GM10266 (cell line): Measurements from ENCODE around the gene POLDIP2.

ENCODE experiments used
- DNase-seq: peaks from one replicate; pipeline ENCODE4 v3.0.0; 2012; ENCODE audit errors: extremely low spot score
- CTCF ChIP-seq: IDR thresholded peaks from 2 replicates; pipeline ENCODE4 v1.5.1; 2012; ENCODE audit warnings: mild to moderate bottlenecking, low read depth; ENCODE audit not compliant: control insufficient read depth, insufficient read depth; ENCODE audit errors: missing control alignments

POLDIP2 gene

GRCh38 chr17:28364665-28365363 is 7.5 kb upstream of the POLDIP2 start, which contains the start of gene SEBOX:
Gene SEBOX (minus strand): TSS chr17:28365199. CDS start chr17:28365151, 48 bp downstream.
- TF ChIP-seq CTCF: no peak
- DNase-seq: no peak

DNA sequence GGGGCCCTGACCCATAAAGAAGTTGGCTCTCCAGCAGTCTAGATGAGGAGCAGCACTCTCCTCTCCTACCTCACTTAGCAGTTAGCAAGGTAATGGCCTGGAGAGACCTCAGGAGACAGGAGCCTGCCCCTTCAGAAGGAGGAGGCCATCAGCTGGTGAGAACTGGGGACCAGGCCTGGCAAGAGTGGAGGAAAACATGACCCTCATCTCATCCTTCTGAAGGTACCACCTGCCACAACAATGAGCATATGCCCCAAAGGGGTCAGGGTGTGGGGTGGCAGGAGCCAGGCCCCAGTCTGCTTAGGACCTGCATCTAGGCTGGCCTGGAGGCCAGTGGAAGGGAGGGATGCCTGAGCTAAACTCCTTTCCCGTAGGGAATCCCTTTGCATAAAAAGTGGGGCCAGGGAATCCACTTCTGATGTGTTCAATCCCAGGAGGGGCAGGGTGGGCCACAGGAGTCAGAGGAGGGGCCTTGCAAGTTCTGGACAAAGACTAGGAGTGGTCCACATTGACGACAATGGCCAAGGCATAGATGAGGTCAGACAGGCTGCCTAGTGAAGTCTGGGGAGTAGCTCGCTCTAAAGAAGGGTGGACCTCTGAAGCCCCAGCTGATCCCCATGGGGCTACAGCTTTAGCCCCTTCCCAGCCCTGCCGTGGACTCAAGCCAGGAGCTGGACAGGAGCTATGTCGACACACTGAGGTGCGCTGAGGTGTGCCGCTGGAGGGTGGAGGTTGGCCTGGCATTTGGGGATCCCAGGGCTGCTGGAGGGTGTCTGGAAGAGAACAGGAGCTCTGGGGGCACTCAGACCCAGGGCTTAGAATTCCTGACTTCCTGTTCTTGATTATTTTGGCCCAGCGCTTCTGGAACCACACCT is 6.7 kb upstream of the POLDIP2 start:
- TF ChIP-seq CTCF: no peak

DNA sequence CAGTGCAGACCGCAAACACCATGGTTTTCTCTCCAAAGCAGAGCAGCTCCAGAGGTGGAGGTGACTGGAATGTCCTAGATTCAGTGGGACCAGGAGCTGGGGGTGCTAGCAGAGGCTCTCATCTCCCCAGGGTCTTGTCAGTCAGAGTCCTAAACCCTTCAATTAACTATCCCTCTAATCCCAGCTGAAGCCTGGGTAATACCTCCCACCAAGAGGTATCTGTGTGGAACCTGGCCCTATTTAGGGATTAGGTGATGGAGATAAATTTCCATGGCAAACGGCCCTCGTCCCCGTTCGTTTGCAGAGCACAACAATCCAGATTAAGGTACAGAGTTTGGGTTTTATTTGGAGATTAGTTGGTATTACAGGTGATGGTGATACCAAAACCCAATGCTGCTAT is 5.9 kb upstream of the POLDIP2 start:
- TF ChIP-seq CTCF: no peak
- DNase-seq: no peak

More for the DNA sequence above, 6.7 kb upstream of the POLDIP2 start:
- no peak for DNase-seq

GRCh38 chr17:28357901-28358197 is 522 bp upstream of the POLDIP2 start:
- no peak for DNase-seq
- no peak for TF ChIP-seq CTCF

DNA sequence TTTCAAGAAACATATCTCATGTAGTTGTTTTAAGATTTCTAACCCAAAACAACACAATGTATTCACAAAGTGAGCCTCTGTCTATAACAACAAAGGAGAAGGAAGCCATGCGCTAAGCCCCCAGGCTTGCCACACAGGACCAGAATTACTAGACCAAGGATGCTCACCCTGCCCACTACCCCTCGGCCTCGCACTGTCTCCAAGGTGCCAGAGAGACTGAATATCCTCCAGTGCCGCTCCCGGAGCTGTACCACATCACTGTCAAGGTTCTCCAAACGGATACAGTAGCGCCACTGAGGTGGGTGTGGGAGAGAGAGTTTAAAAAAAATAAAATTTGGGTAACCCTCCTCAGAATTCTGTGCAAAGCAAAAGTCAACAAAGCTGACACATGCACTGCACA is 7.1 kb downstream of the POLDIP2 start:
- no peak for DNase-seq
- no peak for TF ChIP-seq CTCF

- no peak for TF ChIP-seq CTCF
- no peak for DNase-seq
These were observed 8.3 kb downstream of the POLDIP2 start for GRCh38 chr17:28348979-28349378.

DNA sequence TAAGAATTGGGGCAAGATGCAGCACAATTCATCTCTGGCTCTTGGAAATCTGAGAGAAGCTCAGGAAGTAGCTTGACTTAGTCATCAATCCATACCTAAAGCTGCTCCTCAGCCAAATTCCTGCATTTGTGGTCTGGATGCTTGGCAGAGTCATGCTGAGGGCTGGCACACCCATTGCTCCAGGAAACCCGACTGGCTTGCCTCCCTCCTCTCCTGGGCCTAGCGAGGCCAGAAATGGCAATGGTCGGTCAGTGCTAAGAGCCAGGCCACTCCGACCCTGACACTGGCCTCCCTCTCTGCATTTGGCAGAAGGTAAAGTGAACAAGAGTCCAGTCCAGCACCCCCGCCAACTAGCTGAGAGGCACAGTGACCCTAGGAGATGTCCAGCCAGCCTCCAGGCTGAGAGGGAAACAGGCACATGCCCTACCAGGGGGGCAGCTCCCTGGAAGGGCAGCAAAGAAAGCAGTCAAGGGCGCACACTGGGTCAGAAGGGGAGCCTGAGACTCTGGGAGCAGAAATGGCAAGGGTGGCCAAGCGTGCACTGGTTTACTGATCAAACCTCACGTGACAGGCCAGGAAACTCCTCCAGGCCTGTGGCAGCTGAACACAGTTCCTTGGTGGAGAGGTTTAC is 10.0 kb downstream of the POLDIP2 start:
- TF ChIP-seq CTCF: no peak
- DNase-seq: no peak
